ENCODE measurements around the gene CORO1C.

The CORO1C gene

DNA sequence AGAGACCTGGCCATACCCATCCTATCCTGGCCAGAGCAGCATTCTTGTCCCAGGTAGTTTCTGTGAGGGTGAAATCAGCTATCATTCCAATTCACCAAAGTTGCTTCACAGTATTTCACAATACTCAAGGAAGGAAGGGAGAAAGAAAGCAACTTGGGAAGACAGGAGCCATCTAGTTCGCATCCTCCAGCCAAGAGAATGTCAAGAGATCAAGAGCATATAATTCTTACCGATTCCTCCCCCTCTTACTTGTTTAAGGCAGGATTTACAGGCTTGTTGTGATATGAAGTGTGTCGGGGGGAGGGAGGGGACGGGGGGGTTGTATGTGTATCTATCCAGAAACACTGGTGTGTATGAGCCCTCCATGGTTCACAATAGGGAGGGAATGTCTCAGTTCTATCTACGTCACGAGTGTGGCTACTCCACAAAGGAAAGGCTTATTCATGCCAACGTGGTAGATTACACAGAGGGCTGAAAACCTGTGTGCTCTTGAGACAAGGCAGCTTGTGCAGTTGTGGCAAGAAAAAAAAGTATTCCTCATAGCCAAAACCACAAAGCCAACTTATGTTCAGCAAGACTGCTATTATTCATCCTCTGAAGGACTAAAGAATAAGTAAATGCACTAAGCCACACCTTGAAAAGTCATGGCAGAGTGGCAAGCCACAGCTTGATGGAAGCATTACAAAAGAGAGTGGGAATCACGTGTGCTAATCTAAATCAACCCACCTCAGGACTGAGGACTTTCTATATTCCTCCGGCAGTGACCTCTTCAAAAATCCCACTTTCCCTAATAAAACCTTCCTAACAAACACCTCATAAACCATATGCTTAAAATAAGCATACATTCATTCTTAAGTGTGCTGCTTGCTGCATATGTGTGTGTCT lies 35.0 kb downstream of the CORO1C start:
- DNase-seq = no peak

DNA sequence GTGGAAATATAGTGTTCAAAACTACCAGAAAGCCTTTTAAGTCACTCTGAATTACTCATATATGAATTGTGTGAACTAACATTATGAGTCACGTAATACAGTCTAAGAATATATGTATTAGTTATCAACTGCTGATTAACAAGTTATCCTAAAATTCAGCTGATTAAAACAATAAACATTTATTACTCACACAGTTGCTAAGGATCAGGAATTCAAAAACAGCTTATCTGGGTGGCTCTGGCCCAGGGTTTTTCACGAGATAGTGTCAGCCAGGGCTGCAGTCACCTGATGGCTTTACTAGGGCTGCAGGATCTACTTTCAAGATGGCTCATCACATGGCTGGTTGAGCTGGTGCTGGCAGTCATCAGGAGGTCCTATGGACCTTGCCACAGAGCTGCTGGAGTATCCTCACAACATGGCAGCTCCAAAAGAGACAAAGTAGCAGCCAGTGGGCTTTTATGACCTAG lies 36.5 kb downstream of the CORO1C start:
- no peak for DNase-seq

DNA sequence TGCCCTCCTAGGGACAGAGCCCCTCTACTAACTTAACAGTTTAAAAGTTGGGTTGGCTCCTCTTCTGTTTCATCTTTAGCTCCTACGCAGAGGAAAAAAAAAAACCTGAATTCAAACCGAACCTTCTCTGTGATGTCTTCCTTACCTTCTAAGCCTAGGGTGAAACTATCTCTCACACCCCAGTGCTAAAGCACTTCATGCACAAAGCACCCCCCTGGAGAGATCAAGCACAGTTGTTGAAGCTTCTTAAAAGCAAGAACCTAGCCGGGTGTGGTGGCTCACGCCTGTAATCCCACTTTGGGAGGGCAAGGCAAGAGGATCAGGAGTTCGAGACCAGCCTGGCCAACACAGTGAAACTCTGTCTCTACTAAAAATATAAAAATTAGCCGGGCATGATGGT lies 37.6 kb downstream of the CORO1C start:
- no peak for DNase-seq

DNA sequence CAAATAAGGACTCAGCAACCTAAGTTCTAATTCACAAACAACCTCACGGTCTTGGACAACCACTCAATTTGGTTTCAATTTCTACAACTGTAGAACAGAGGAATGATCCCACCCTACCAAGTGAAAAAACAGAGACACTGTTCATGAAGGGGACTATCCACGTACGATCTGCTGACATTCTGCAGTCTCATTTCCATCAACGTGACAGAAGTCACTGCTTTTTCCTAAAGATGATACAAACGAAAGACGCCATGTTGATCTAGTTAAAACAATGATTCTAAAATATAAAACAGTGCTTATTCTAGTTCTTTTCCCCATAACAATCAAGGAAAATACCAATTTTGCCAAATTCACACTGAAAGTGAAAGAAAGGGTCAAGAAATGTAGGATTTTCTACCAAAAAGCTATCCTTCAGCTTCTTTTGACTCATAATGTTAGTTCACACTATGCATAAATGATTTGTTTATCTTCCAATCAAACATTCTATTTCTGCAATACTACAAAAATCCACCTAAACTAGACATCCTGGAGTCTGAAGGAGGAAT lies 38.1 kb downstream of the CORO1C start:
- DNase-seq = no peak

DNA sequence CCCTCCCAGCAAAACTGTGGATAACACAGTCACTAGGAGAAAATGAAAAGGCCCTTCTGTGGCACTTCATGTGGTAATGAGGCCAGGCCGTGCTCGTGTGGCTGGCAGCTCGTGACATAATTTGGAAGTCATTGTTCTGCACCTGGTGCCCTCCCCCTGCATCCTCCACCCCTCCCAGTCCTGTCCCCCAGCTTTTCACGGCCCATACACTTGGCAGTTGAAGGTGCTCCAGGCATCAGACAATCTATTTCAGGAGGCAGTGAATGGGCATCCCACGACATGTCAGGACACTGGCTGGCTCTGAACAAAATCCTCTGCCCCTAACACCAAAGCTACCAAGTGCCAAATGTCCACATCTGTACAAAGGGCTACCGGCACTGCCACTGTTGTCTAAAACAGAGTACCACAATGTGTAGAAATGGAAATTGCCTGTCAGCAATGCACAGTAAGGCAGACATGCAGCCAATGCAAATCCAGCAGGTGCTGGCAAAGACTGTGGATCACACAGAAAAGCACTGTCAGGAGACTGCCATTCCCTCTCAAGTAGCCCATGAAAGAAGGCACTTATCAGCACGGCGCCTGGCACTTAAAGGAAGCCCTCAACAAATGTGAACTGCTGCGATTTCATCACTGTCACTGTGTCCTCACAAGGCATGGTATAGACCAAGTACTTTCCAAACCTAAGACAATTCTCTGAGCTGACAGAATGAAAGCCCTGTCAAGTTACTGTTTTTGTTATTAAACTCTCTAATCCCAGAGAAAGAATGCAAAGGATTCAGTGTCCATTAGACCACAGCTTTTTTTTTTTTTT lies 39.1 kb downstream of the CORO1C start:
- DNase-seq = peak; percentile 59

DNA sequence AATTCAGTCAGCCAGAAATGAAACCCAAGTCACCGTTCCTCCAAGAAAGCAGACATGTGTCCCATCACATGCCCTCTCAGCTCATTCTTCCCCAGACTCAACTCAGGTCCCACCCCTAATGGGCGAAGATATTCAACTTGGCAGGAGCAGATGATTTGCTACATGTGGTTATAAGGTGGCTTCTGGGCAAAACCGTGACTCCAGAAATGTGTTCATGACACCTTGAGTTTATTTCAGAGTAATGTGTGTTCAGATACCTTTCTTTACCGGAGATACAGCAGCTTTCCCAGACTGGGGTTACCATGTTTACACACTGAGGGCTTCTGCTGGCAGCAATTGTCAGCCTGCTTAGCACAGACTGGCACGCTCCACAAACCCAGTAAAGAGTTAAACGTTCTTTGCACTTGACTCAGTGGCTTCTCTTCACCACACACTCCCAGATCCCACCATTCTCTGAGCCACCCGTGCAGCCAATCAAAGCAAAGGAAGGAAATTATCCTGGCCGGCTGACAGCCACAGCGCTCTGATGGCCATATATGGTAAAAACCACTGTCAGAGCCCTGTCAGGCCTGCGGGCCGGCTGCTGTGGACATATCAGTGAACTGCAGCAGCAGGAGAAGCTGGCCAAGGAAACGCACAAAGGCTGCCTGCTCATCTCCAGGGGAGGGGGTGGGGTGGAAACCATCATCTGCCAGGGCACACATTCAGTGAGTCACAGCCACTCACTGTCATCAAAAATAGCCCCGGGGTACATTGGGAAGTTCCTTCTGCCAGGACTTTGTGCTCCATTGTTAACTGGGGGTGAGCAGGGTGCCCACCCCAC lies 39.9 kb downstream of the CORO1C start:
- peak; percentile 94 for DNase-seq

DNA sequence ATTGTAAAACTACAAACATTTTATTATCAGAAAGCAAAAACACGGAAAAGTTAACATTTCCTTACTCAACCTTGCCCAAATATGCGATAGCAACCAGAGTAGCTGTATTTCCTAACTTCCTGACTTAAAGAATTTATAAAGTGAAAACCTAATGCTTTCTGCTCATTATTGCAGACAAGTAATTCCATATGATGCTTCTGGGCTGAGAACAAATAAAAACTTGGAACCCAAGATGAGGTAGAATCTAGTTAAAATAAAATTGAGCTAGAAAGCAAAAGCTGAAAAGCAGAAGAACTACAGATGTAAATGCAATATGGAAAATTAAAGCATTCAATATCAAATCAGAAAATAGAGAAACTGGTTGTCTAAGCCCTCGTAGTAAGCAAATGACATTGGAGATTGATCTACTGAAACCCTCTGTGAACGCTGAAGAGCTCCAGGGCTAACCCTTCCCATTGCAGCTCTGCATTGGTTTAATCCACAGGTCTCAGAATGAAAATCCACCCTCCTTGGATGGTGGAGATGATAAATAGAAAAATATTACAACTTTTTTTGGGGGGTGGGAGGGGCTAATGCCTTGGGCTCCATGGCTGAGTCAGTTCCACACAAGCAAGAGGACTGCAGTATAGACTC lies 40.7 kb downstream of the CORO1C start:
- DNase-seq = no peak

DNA sequence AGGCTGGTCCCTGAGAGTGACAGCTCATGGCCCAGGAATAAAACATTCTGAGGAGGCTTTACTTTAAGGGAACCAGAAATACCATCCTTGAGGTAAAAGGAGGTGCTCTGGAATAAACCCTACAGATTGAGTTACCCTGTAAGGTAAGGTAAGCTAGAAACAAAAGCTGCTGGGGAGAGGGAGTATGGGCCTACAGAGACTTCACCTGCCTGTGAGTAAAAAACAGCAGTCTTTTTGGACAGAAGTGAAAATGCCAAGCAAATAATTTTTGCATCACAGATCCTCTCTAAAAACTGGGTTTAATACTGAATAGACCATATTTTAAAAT lies 41.2 kb downstream of the CORO1C start:
- no peak for DNase-seq

DNA sequence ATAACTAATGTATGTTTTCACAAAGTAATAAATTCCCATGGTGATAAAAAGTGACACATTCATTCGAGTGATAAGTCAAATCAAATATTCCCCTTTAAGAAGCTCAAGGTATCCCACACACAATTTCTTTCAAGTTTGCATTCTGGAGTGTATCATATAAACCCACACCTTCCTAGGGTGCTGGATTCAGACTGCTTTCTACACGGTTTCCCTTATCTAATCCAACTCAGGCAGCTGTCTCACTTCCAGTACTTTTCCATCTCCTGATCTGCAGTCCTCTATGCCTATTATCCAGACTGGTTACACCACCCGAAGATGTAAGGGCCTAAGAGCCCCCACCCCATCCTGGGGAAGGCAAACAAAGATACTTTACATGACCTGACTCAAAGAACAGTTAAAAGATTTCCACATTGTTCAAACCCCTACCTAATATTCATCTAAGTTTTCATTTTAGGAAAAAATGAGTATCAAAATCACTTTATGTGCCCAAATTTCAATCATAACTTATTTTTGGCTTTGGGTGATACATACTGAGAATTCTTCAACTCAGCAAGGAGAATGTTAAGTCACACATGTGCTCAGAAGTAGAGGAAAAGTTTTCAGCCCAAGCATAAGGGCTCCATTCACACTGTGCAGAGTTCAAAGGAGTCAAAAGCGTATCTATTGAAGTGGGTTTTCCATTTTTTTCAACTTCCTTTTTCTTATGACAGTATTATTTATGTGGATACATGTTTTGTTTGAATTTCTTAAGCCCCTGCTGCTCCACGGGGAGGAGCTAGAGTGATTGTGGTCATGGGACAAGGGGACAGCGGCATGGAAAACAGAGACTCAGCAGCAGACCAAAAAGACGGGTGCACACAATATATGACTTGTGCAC lies 41.8 kb downstream of the CORO1C start:
- DNase-seq = no peak

DNA sequence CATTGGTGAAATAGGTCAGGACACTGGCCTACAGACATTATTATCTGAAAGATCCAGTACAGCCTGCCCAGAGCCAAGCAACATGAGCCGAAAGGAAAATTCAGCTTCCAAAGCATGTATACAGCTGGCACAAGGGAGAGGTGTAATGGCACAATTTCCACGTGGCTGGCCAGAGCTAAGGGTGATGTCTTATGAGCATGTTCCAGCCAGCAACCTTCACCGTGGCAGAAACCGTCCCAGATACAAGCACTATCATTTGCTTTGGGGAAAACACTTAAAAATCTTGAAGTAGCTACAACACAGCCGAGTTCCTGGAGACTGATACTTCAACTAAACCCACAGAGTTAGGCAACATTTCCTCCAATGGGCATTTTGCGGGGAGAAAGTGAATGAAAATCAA lies 44.5 kb downstream of the CORO1C start:
- no peak for DNase-seq

DNA sequence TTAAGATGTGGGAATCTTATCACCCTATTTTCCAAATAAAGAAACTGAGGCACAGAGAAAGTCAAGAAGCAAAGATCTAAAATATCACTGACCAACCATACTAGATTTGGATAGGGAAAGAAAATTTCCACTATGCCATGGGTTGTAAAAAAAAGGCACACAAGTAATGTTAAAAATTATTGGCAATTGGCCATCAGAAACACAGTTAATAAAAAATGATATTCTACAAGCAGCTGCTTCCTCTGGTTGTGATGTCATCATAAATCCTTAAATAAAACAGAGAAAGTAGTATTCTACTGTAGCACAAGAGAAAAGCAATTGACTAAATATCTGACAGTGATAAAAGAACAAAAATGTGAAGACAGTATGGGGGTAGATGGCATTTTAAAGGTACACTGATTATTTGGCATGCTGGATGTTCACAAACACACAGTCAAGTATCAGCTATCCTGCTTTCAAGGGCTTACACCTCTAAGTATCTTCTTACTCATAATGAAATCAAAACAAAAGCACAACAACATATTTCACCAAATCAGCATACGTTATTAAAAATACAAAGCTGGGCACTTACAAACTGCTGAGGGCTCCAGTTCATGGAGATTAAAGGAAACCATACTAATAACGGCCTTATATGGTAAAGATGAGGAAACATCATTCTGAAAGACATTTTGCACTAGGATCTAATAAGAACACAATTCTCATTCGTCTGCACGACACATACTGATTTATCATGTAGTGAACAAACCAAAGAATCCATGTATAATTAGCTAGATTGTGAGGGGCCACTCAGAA lies 45.7 kb downstream of the CORO1C start:
- DNase-seq = no peak

DNA sequence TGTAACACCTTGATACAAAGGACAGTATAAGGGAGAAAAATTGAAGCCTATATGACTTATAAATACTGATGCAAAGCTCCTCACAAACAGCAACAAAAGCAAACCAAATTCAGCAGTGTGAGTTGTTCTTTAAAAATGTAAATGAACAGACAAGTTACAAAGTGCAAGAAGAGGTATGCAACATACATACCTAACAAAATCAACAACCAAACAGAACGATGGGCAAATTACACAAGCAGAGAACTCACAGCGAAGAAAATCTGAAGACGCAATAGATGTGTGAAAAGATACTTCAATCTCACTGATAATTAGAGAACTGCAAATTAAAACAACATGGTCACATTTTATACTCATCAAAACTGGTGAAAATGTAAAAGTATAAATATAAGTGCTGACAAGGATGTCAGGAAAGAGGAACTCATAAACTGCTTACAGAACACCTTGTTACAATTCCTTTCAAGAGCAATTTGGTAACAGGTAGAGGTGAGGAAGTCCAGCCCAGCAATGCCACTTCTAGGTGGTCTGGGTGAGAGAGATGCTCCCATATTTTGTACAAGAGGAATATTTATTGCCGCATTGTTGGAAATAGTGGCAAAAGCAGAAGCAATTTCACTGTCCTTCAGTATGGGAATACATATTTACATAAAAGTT lies 47.3 kb downstream of the CORO1C start:
- DNase-seq = no peak

DNA sequence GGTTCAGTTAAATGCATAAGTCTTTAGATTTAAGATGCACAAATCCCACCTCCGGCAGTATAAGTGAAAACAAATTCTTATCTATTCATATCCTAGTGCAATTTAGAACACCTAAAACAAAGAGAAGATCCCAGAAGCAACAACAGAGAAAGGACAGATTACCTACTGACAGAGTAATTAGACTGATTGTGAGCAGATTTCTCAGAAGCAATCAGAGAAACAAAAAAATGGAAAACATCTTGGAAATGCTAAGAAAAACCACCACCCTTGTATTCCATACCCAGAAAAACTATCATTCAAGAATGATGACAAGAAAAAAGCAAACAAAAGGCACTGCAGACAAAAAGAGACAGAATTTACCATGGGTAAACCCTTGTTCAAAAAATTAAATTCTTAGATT lies 50.0 kb downstream of the CORO1C start:
- no peak for DNase-seq

DNA sequence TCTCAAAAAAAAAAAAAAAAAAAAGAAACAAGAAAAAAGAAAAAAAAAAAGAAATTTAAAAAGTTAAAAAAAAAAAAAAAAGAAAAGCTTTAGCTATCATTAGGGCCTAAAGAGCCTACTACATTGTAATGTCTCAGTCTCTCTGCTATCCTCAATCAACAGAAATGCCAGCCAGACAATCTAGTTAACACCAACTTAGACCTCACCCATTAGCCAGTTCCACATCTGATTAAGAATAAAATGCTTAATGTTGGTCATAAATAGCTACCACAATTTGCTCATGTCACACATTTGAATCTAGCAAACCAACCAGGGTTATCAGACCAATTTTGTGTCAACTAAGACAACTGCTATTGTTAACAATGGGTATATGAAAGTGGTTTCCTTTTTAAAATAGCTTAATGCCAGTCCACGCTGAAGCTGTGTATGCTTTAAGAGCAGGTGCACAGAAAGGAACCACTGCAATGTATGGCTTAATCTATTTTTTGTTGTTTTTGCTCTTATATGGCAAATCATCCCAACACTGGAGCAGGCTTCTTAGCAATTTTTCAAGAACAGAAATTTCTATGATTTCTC lies 52.1 kb downstream of the CORO1C start:
- DNase-seq = no peak

DNA sequence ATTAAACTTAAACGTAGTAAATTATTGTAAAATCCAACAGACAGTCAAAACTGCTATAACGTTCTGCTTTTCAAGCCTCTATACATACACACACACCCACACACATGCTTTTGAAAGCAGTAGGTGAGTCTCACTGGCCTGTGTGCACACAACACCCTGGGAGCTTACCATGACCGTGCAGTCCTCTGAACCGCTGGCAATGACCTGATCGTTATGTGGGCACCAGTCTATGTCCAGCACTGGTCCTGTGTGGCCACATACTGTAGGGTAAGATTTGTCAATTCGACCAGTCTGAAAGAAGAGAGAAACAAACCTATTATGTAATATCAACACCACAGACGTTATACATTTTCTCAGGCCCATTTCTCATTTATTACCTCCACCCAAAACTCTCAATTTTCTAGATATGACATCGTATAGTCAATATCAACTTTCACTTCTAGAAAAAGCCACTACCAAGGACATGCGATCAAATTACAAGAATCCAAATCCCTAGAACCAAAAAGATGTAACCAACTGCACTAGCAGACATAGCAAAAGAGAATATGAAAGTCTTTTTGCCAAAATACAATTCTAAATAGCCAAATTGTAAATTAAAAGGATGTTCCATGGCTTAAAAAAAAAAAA lies 53.1 kb downstream of the CORO1C start:
- DNase-seq = no peak

DNA sequence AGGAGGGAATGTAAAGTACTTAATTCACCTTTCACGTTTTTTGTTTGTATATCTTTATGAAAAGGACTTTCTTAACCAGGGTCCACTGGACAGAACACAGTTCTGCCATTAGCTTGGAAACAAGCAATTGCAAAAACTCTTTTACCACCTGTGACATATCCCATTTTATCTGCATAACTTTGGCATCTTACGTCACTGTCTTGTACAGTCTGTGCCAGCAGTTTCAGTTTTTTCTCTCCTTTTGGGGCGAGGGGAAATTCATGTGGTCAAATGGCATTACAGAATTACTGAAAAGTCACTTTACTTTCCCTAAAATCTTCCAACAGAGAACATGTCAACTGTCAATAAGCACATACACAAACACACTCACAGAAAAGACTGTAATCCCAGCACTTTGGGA lies 53.9 kb downstream of the CORO1C start:
- no peak for DNase-seq

DNA sequence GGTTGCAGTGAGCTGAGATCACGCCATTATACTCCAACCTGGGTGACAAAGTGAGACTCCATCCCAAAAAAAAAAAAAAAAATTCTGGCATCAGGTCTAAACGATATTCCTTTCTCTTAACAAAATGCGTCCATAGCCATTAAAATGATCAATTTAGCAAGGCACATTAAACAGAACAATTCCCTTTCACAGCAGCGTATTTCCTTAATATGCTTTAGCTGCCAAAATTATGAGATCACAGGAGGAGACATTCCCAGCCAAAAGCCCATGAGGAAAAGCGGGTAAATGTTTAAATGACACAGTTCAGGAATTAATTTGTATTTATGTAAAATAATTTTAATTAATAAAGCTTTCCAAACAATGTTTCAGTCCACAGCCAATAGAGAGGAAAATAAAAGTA lies 54.6 kb downstream of the CORO1C start:
- DNase-seq = no peak

DNA sequence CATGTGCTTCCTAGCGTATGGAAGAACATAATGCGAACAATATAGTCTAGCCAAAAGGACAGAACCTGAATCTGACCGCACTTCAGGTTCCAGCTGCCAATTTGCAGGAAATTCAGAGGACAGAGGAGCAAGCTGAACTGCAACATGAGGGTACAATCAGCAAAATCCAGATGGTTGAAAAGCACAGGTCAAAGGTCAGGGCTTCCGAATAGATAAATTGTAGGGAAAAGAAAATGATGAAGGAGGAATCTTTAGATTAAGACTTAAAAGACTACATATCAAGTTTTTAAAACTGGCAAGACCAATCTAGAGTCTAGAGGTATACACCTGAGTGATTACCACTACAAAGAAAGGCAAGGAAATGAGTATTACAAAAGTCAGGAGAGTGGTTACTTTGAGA lies 55.5 kb downstream of the CORO1C start:
- DNase-seq = no peak

DNA sequence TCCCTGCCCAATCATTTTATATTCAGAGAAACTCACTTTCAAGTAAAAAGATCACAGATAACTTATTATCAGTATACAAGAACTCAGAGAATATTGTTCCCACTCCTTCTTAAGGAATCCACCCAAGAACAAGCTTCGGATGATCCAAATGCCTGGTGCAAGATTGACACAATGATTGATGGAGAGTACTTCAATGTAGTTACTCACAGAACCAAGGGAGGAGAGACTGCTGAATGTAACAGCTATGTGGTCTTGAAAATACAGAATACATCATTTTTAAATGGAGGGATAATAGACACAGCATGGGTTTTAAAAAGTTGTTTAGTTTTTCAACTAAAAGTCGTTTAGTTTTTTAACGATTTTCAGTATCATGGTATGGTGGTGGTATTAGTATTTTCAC lies 59.3 kb downstream of the CORO1C start:
- DNase-seq = no peak

Measured in DMS153 (cell line).